Activated CD8-positive, alpha-beta memory T cell treated with anti-CD3 and anti-CD28 coated beads for 4 hours (primary cell): Measurements from ENCODE around the gene DACH1.

ENCODE experiments used
- DNase-seq, 2 donors: peaks; one replicate each; pipeline ENCODE4 v3.0.0-alpha.2; 2020; ENCODE audit warnings: low read depth in 2 of 2

The DACH1 gene

GRCh38 chr13:71583581-71583980, 283.4 kb downstream of the DACH1 start:
- no peak for DNase-seq

GRCh38 chr13:71580614-71581013, 286.4 kb downstream of the DACH1 start:
- DNase-seq: no peak

- DNase-seq: no peak
Observed at GRCh38 chr13:71578048-71578447, 289.0 kb downstream of the DACH1 start.

GRCh38 chr13:71577127-71577526, 289.9 kb downstream of the DACH1 start:
- no peak for DNase-seq

GRCh38 chr13:71576571-71576970, 290.4 kb downstream of the DACH1 start:
- DNase-seq: no peak

- no peak for DNase-seq
Observed at GRCh38 chr13:71546881-71547280, 320.1 kb downstream of the DACH1 start.

GRCh38 chr13:71540098-71540497, 326.9 kb downstream of the DACH1 start:
- no peak for DNase-seq

GRCh38 chr13:71536201-71536600, 330.8 kb downstream of the DACH1 start:
- DNase-seq: no peak

- DNase-seq: no peak
Observed at GRCh38 chr13:71524613-71525304, 342.2 kb downstream of the DACH1 start.

- no peak for DNase-seq
Observed at GRCh38 chr13:71524245-71524612, 342.8 kb downstream of the DACH1 start.

GRCh38 chr13:71522941-71523526, 344.0 kb downstream of the DACH1 start:
- DNase-seq: no peak

- DNase-seq: no peak
Observed at GRCh38 chr13:71517004-71517403, 350.0 kb downstream of the DACH1 start.

- no peak for DNase-seq
Observed at GRCh38 chr13:71516521-71516920, 350.5 kb downstream of the DACH1 start.

GRCh38 chr13:71515744-71516038, 351.3 kb downstream of the DACH1 start:
- no peak for DNase-seq

- DNase-seq: no peak
Observed at GRCh38 chr13:71514900-71515743, 351.9 kb downstream of the DACH1 start.

GRCh38 chr13:71513411-71514033, 353.5 kb downstream of the DACH1 start:
- no peak for DNase-seq

GRCh38 chr13:71503781-71504180, 363.2 kb downstream of the DACH1 start:
- no peak for DNase-seq

GRCh38 chr13:71499944-71500514, 367.0 kb downstream of the DACH1 start:
- no peak for DNase-seq

- DNase-seq: no peak
Observed at GRCh38 chr13:71499235-71499634, 367.8 kb downstream of the DACH1 start.

GRCh38 chr13:71493189-71493588, 373.8 kb downstream of the DACH1 start:
- no peak for DNase-seq

GRCh38 chr13:71492346-71492871, 374.6 kb downstream of the DACH1 start:
- no peak for DNase-seq

- no peak for DNase-seq
Observed at GRCh38 chr13:71491010-71491409, 376.0 kb downstream of the DACH1 start.
